Mesothelial cell of epicardium (in vitro differentiated cells): ENCODE results near the gene CLCN4. TPM values are rescaled to one million over a fixed set of nuclear protein-coding genes. Genes with fewer than 3 reads are reported as not detected.

Experiments
- DNase-seq, 2 experiments: peaks; one replicate each; pipeline ENCODE4 v3.0.0; 2021; ENCODE audit warnings: low spot score in 2 of 2; ENCODE audit not compliant: unreplicated experiment in 2 of 2
- H3K27ac Mint-ChIP-seq: 2 replicates; pipeline ENCODE4 v1.8.0; 2021; ENCODE audit warnings: mixed read lengths
- H3K27me3 Mint-ChIP-seq: 2 replicates; pipeline ENCODE4 v1.8.0; 2021; ENCODE audit warnings: low read depth, mixed read lengths
- H3K36me3 Mint-ChIP-seq: 2 replicates; pipeline ENCODE4 v1.8.0; 2021; ENCODE audit warnings: mixed read lengths
- H3K4me1 Mint-ChIP-seq: 2 replicates; pipeline ENCODE4 v1.8.0; 2021; ENCODE audit warnings: mixed read lengths
- H3K4me3 Mint-ChIP-seq: 2 replicates; pipeline ENCODE4 v1.8.0; 2021; ENCODE audit warnings: mild to moderate bottlenecking, moderate library complexity, mixed read lengths
- H3K9me3 Mint-ChIP-seq: 2 replicates; pipeline ENCODE4 v1.8.0; 2021; ENCODE audit warnings: mixed read lengths
- total RNA-seq: library from RNA; stranded (reverse); gene quantifications from 3 replicates; pipeline ENCODE4 v1.2.1, GENCODE V29; 2021
- TF ChIP-seq, protein P1 (sequence below): fragments of 200-600 bp; sonication (generic); IDR thresholded peaks from one replicate; pipeline ENCODE4 v1.5.0; 2021; ENCODE audit warnings: antibody characterized with exemption; ENCODE audit not compliant: unreplicated experiment

CLCN4 gene
- total RNA-seq, 1 donor from 2014 or later = 8.6 TPM

DNA sequence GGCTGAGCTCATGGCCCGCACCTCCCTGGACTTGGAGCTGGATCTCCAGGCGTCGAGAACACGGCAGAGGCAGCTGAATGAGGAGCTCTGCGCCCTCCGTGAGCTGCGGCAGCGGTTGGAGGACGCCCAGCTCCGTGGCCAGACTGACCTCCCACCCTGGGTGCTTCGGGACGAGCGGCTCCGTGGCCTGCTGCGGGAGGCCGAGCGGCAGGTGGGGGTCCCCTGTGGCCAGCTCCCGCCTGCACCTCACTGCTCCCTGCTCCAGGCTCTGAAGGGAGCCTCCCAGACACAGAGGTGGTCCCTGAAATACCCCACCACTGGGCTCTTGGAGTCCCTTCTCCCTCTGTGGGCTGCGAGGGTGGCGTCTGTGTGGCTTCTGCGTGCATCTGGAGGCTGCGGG, 18.0 kb upstream of the CLCN4 start:
- no peaks in the 10 kb centered on the region for H3K4me1 Mint-ChIP-seq
- H3K4me3 Mint-ChIP-seq = no peak overlapping the region
- TF ChIP-seq, protein P1, sequence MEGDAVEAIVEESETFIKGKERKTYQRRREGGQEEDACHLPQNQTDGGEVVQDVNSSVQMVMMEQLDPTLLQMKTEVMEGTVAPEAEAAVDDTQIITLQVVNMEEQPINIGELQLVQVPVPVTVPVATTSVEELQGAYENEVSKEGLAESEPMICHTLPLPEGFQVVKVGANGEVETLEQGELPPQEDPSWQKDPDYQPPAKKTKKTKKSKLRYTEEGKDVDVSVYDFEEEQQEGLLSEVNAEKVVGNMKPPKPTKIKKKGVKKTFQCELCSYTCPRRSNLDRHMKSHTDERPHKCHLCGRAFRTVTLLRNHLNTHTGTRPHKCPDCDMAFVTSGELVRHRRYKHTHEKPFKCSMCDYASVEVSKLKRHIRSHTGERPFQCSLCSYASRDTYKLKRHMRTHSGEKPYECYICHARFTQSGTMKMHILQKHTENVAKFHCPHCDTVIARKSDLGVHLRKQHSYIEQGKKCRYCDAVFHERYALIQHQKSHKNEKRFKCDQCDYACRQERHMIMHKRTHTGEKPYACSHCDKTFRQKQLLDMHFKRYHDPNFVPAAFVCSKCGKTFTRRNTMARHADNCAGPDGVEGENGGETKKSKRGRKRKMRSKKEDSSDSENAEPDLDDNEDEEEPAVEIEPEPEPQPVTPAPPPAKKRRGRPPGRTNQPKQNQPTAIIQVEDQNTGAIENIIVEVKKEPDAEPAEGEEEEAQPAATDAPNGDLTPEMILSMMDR = no peak
- H3K27ac Mint-ChIP-seq = no peak overlapping the region
- peaks cover 40% of the 10 kb centered on the region for H3K36me3 Mint-ChIP-seq
- H3K27me3 Mint-ChIP-seq = no peaks in the 10 kb centered on the region
- peaks cover 13% of the 10 kb centered on the region for H3K9me3 Mint-ChIP-seq
- DNase-seq = no peak

DNA sequence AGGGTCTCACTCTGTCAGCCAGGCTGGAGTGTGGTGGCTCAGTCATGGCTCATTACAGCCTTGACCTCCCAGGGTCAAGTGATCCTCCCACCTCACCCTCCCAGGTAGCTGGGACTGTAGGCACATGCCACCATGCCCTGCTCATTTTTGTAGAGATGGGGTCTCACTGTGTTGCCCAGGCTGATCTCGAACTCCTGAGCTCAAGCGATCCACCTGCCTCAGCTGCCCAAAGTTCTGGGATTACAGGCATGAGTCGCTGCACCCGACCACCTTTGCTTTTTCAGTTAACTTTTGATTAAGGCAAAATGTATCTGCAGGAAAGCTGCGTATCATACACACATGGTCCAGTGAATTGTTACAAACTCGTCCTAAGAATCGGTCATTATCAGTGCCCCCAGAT, 16.5 kb upstream of the CLCN4 start:
- H3K9me3 Mint-ChIP-seq = peaks cover 17% of the 10 kb centered on the region
- no peaks in the 10 kb centered on the region for H3K27me3 Mint-ChIP-seq
- no peaks in the 10 kb centered on the region for H3K4me1 Mint-ChIP-seq
- peaks cover 40% of the 10 kb centered on the region for H3K36me3 Mint-ChIP-seq
- TF ChIP-seq, protein P1 = no peak
- H3K4me3 Mint-ChIP-seq = no peak overlapping the region
- DNase-seq = no peak
- H3K27ac Mint-ChIP-seq = no peak overlapping the region

DNA sequence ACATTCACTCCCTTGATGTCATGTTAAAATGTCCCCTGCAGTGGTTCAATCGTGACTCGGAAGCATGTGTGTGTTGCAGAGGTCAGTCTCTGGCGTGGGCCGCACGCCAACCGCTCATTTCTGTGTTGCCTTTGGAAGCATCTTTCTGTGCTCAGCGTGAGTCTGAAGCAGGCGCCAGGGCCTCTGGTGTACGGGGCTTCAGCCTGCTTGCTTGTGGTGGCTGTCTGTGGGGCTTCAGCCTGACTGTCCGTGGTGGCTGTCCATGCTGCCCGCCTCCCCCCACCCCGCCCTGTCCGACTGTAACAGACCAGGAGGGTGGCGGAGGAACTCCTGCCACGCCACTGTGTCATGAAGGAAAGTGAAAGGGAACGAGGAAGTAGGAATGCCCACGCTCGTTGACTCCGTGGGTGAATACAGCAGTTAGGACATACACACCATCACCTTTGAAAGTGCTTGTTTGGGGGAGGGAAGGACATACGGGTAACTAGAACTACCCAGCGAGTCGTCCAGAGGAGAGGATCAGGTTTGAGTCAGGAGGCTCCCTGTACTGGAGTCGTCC, 14.7 kb upstream of the CLCN4 start:
- H3K9me3 Mint-ChIP-seq = peaks cover 22% of the 10 kb centered on the region
- no peak overlapping the region for H3K4me3 Mint-ChIP-seq
- no peak for DNase-seq
- H3K27me3 Mint-ChIP-seq = no peaks in the 10 kb centered on the region
- TF ChIP-seq, protein P1 = no peak
- H3K27ac Mint-ChIP-seq = no peak overlapping the region
- H3K4me1 Mint-ChIP-seq = no peaks in the 10 kb centered on the region
- peaks cover 48% of the 10 kb centered on the region for H3K36me3 Mint-ChIP-seq

GRCh38 chrX:10143071-10143983, 13.4 kb upstream of the CLCN4 start:
- H3K9me3 Mint-ChIP-seq = peaks cover 19% of the 10 kb centered on the region
- no peaks in the 10 kb centered on the region for H3K27me3 Mint-ChIP-seq
- H3K27ac Mint-ChIP-seq = no peak overlapping the region
- no peaks in the 10 kb centered on the region for H3K4me1 Mint-ChIP-seq
- TF ChIP-seq, protein P1 = no peak
- H3K36me3 Mint-ChIP-seq = peaks cover 43% of the 10 kb centered on the region
- H3K4me3 Mint-ChIP-seq = no peak overlapping the region
- no peak for DNase-seq

- Mint-ChIP-seq H3K27me3 (no peaks in the 10 kb centered on the region), H3K27ac (no peak overlapping the region), H3K4me3 (no peak overlapping the region), H3K9me3 (peaks cover 18% of the 10 kb centered on the region), H3K4me1 (no peaks in the 10 kb centered on the region), H3K36me3 (peaks cover 34% of the 10 kb centered on the region)
- TF ChIP-seq, protein P1 = no peak
- no peak for DNase-seq
Measured at GRCh38 chrX:10146346-10146745, 10.4 kb upstream of the CLCN4 start.
